BJ (cell line): ENCODE results near the gene TAS1R2. TPM values are rescaled to one million over a fixed set of nuclear protein-coding genes. Genes with fewer than 3 reads are reported as not detected.
A peak's percentile ranks its signal among the peaks of the same experiment; 100 is the strongest.

Experiments used
- CTCF ChIA-PET: fragments of 350-600 bp; formaldehyde crosslinking; extraction: SDS; loops from one replicate; lab custom pipeline; 2021; ENCODE audit warnings: antibody characterized with exemption, inconsistent platforms; lab: Yijun Ruan, JAX
- POLR2A ChIA-PET: fragments of 300-600 bp; sonication (Branson Sonifier 250); formaldehyde crosslinking; extraction: SDS; loops from one replicate; lab custom pipeline; 2021; ENCODE audit warnings: antibody characterized with exemption; lab: Charles Lee
- DNase-seq: peaks from one replicate; pipeline ENCODE4 v3.0.0-alpha.2; 2011; ENCODE audit warnings: low read depth
- H3K27me3 ChIP-seq: 2 replicates; pipeline ENCODE4 v1.6.0; 2011; ENCODE audit warnings: low read length; ENCODE audit not compliant: control insufficient read depth, insufficient read depth
- H3K36me3 ChIP-seq: 2 replicates; pipeline ENCODE4 v1.5.1; 2011; ENCODE audit warnings: low read length; ENCODE audit not compliant: control insufficient read depth, insufficient read depth
- H3K4me3 ChIP-seq: 2 replicates; pipeline ENCODE4 v1.5.1; 2011; ENCODE audit warnings: low read depth, mild to moderate bottlenecking, control low read depth, low read length
- CTCF ChIP-seq: IDR thresholded peaks from 2 replicates; pipeline ENCODE4 v1.5.1; 2011; ENCODE audit warnings: low read depth, mild to moderate bottlenecking, control low read depth, inconsistent platforms, low read length, moderate library complexity; ENCODE audit not compliant: insufficient read depth
- polyA plus RNA-seq: library from polyadenylated mRNA; depleted of rRNA; stranded (reverse); fragments of >200 nt; gene quantifications from 2 replicates; pipeline ENCODE4 v1.2.3, GENCODE V29; 2011

The TAS1R2 gene
- polyA plus RNA-seq, 1 experiment, result not detected

GRCh38 chr1:18828224-18828623 is 31.2 kb downstream of the TAS1R2 start:
- ChIA-PET CTCF (interaction anchor here (1.5 kb wide), 1 partner anchor 231 kb away, joined by 4 read pairs; no protein-coding TSS in a partner anchor), POLR2A (no interaction called here)
- no peak for TF ChIP-seq CTCF
- Histone ChIP-seq H3K36me3 (no peaks in the 10 kb centered on the region), H3K27me3 (peaks cover 6% of the 10 kb centered on the region; the same call in 1 of the 2 replicates), H3K4me3 (no peak overlapping the region)
- no peak for DNase-seq

GRCh38 chr1:18823438-18823837 is 36.0 kb downstream of the TAS1R2 start:
- no peaks in the 10 kb centered on the region for H3K36me3 ChIP-seq
- CTCF ChIA-PET, result interaction anchor here (0.6 to 11.5 kb wide), 5 partner anchors 13 to 252 kb away, joined by 3 to 174 read pairs (median 4); no protein-coding TSS in a partner anchor
- no peak overlapping the region for H3K4me3 ChIP-seq
- H3K27me3 ChIP-seq, result peaks cover 4% of the 10 kb centered on the region
- DNase-seq, result no peak
- TF ChIP-seq CTCF, result no peak
- POLR2A ChIA-PET, result no interaction called here

GRCh38 chr1:18820791-18821641 is 38.4 kb downstream of the TAS1R2 start:
- TF ChIP-seq CTCF, result peak; percentile 95
- peaks cover 4% of the 10 kb centered on the region for H3K27me3 ChIP-seq
- ChIA-PET POLR2A (no interaction called here), CTCF (interaction anchor here (0.6 to 11.5 kb wide), 15 partner anchors 10 to 410 kb away, joined by 3 to 174 read pairs (median 3); no protein-coding TSS in a partner anchor)
- H3K36me3 ChIP-seq, result no peaks in the 10 kb centered on the region
- H3K4me3 ChIP-seq, result no peak overlapping the region
- no peak for DNase-seq

- H3K36me3 ChIP-seq, result no peaks in the 10 kb centered on the region
- ChIA-PET CTCF (interaction anchor here (0.9 to 11.5 kb wide), 11 partner anchors 10 to 409 kb away, joined by 3 to 174 read pairs (median 3); no protein-coding TSS in a partner anchor), POLR2A (no interaction called here)
- peaks cover 4% of the 10 kb centered on the region for H3K27me3 ChIP-seq
- no peak overlapping the region for H3K4me3 ChIP-seq
- TF ChIP-seq CTCF, result no peak
- no peak for DNase-seq
Measured at GRCh38 chr1:18819986-18820790, 39.3 kb downstream of the TAS1R2 start.

- no peak overlapping the region for H3K4me3 ChIP-seq
- DNase-seq, result no peak
- peaks cover 4% of the 10 kb centered on the region for H3K27me3 ChIP-seq
- POLR2A ChIA-PET, result no interaction called here
- no peaks in the 10 kb centered on the region for H3K36me3 ChIP-seq
- no peak for TF ChIP-seq CTCF
- CTCF ChIA-PET, result interaction anchor here (1.2 to 11.5 kb wide), 4 partner anchors 11 to 225 kb away, joined by 3 to 174 read pairs (median 4); no protein-coding TSS in a partner anchor
Measured at GRCh38 chr1:18819203-18819602, 40.3 kb downstream of the TAS1R2 start.
